KG1 (cell line): ENCODE measurements around the gene HHIPL1.
"Not testable (repeated sequence)": the region's sequence is repeated elsewhere in the genome, so short reads cannot be mapped to it uniquely, and the experiment has no call there.

Source experiments
- DNase-seq: peaks from one replicate; lab custom pipeline; 2025; lab: John Stamatoyannopoulos, UW

Gene HHIPL1

GRCh38 chr14:99634443-99634842 lies 10.5 kb upstream of the HHIPL1 start:
- no peak for DNase-seq

GRCh38 chr14:99635116-99635515 lies 9.8 kb upstream of the HHIPL1 start:
- DNase-seq = no peak

GRCh38 chr14:99636487-99636886 lies 8.4 kb upstream of the HHIPL1 start:
- DNase-seq = no peak

GRCh38 chr14:99637624-99638023 lies 7.3 kb upstream of the HHIPL1 start:
- DNase-seq = no peak

- DNase-seq = not testable (repeated sequence)
These were observed 2.2 kb upstream of the HHIPL1 start for GRCh38 chr14:99642771-99643170.

- no peak for DNase-seq
These were observed 1.6 kb upstream of the HHIPL1 start for GRCh38 chr14:99643343-99643742.

GRCh38 chr14:99644035-99644587 lies 818 bp upstream of the HHIPL1 start:
- DNase-seq = no peak

- no peak for DNase-seq
These were observed 896 bp downstream of the HHIPL1 start for GRCh38 chr14:99645545-99646505.

- no peak for DNase-seq
These were observed 2.5 kb downstream of the HHIPL1 start for GRCh38 chr14:99647411-99647810.

GRCh38 chr14:99648027-99648784 lies 3.3 kb downstream of the HHIPL1 start:
- no peak for DNase-seq

- DNase-seq = no peak
These were observed 4.3 kb downstream of the HHIPL1 start for GRCh38 chr14:99649219-99649618.

GRCh38 chr14:99649643-99650042 lies 4.7 kb downstream of the HHIPL1 start:
- DNase-seq = no peak

- DNase-seq = no peak
These were observed 5.3 kb downstream of the HHIPL1 start for GRCh38 chr14:99650189-99650588.

- DNase-seq = no peak
These were observed 7.2 kb downstream of the HHIPL1 start for GRCh38 chr14:99651953-99652746.

GRCh38 chr14:99654235-99654985 lies 9.5 kb downstream of the HHIPL1 start:
- DNase-seq = no peak

GRCh38 chr14:99655521-99655920 lies 10.6 kb downstream of the HHIPL1 start:
- no peak for DNase-seq

GRCh38 chr14:99656171-99656570 lies 11.2 kb downstream of the HHIPL1 start:
- DNase-seq = no peak

- DNase-seq = no peak
These were observed 12.8 kb downstream of the HHIPL1 start for GRCh38 chr14:99657645-99658155.

- no peak for DNase-seq
These were observed 13.4 kb downstream of the HHIPL1 start for GRCh38 chr14:99658218-99658845.

GRCh38 chr14:99659333-99659741 lies 14.4 kb downstream of the HHIPL1 start:
- DNase-seq = no peak
